HFF-Myc (cell line): ENCODE results near the gene ANKRD18A.

ENCODE experiments used
- DNase-seq: peaks from one replicate; pipeline ENCODE4 v3.0.0-alpha.2; 2011; ENCODE audit warnings: low read depth; ENCODE audit errors: extremely low read depth
- H3K4me3 ChIP-seq: replicated peaks from 2 replicates; pipeline ENCODE4 v1.5.1; 2011; ENCODE audit warnings: low read depth, mild to moderate bottlenecking, control low read depth, low read length
- CTCF ChIP-seq: IDR thresholded peaks from 2 replicates; pipeline ENCODE4 v1.5.1; 2012; ENCODE audit warnings: mild to moderate bottlenecking, low read depth, low read length, control low read depth; ENCODE audit errors: missing control alignments

ANKRD18A gene

GRCh38 chr9:38652044-38652443 is 31.6 kb upstream of the ANKRD18A start:
- H3K4me3 ChIP-seq = no peak overlapping the region
- no peak for TF ChIP-seq CTCF
- DNase-seq = no peak

- TF ChIP-seq CTCF = no peak
- DNase-seq = no peak
These were observed 31.1 kb upstream of the ANKRD18A start for GRCh38 chr9:38651400-38652042.

GRCh38 chr9:38650564-38650963 is 30.2 kb upstream of the ANKRD18A start:
- DNase-seq = no peak
- TF ChIP-seq CTCF = no peak
- H3K4me3 ChIP-seq = no peak overlapping the region

More at GRCh38 chr9:38651400-38652042, 31.1 kb upstream of the ANKRD18A start:
- H3K4me3 ChIP-seq = no peak overlapping the region

- no peak for TF ChIP-seq CTCF
- H3K4me3 ChIP-seq = no peak overlapping the region
- DNase-seq = no peak
These were observed 29.5 kb upstream of the ANKRD18A start for GRCh38 chr9:38649731-38650363.

- no peak overlapping the region for H3K4me3 ChIP-seq
- DNase-seq = no peak
- TF ChIP-seq CTCF = no peak
These were observed 24.2 kb upstream of the ANKRD18A start for GRCh38 chr9:38644601-38645000.

GRCh38 chr9:38643815-38644173 is 23.4 kb upstream of the ANKRD18A start:
- TF ChIP-seq CTCF = no peak
- DNase-seq = no peak
- H3K4me3 ChIP-seq = no peak overlapping the region
